ENCODE data around the gene AP1G1.
"Not testable (repeated sequence)": the region's sequence is repeated elsewhere in the genome, so short reads cannot be mapped to it uniquely, and the experiment has no call there.

Gene AP1G1

DNA sequence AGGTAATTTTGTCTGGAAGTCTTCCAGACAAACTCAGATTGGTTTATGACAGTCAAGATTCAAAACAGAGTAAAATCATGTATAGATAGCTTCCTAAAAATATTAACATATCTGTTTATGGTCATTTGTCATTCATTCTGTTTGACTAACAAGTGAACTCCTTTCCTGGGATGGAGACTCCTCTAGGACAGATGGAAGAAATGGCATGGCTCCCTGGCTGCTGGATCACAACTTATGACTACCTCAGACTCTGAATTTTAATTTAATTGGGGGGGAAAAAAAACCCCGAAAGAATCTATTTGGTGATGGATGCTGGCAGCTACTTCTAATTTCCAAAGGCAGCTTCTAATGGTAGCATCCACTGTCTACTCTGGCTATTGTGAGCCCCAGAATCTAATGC lies 118.7 kb downstream of the AP1G1 start:
- Histone ChIP-seq H3K79me2 (ENCODE audit: insufficient read depth, low read depth) (no peaks in the 10 kb centered on the region), H2AFZ (ENCODE audit: low read depth) (no peak overlapping the region), H3K4me2 (no peak overlapping the region), H3K36me3 (ENCODE audit: insufficient read depth) (no peaks in the 10 kb centered on the region), H3K4me1 (ENCODE audit: low read depth, poor library complexity, severe bottlenecking) (no peaks in the 10 kb centered on the region), H4K20me1 (ENCODE audit: insufficient read depth) (no peaks in the 10 kb centered on the region), H3K27ac (no peak overlapping the region), H3K4me3 (IDR thresholded peaks at IDR 0.05; ENCODE audit: insufficient read depth, low read depth, low read length) (no peak overlapping the region), H3K27me3 (ENCODE audit: insufficient read depth, low read depth) (no peaks in the 10 kb centered on the region), H3K9ac (no peak overlapping the region)
- TF ChIP-seq CTCF (conservative IDR thresholded peaks at IDR 0.05; ENCODE audit: low read depth, low read length), result no peak

DNA sequence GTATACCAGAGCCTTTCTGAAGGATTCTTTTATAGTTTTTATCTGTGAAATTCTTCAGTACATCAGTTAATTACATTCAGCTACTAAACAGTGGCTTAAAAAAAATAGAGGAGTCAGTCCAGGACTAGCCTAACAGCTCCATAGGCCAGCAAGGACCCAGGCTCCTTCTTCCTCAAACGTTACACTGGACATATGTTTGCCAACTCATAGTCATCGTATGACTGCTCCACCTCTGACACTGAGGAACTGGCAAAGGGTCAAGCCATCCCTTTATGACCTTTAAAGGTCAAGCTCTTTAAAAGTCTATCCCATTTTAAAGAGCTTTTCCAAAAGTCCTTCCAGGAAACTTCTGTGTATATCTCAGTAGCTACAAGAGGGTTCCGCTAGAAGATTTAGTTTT lies 120.8 kb downstream of the AP1G1 start:
- Histone ChIP-seq H3K79me2 (ENCODE audit: insufficient read depth, low read depth) (no peaks in the 10 kb centered on the region), H2AFZ (ENCODE audit: low read depth) (no peak overlapping the region), H4K20me1 (ENCODE audit: insufficient read depth) (no peaks in the 10 kb centered on the region), H3K4me2 (no peak overlapping the region), H3K27ac (no peak overlapping the region), H3K4me1 (ENCODE audit: low read depth, poor library complexity, severe bottlenecking) (no peaks in the 10 kb centered on the region), H3K27me3 (ENCODE audit: insufficient read depth, low read depth) (no peaks in the 10 kb centered on the region), H3K4me3 (IDR thresholded peaks at IDR 0.05; ENCODE audit: insufficient read depth, low read depth, low read length) (no peak overlapping the region), H3K9ac (no peak overlapping the region), H3K36me3 (ENCODE audit: insufficient read depth) (no peaks in the 10 kb centered on the region)
- no peak for TF ChIP-seq CTCF (conservative IDR thresholded peaks at IDR 0.05; ENCODE audit: low read depth, low read length)

DNA sequence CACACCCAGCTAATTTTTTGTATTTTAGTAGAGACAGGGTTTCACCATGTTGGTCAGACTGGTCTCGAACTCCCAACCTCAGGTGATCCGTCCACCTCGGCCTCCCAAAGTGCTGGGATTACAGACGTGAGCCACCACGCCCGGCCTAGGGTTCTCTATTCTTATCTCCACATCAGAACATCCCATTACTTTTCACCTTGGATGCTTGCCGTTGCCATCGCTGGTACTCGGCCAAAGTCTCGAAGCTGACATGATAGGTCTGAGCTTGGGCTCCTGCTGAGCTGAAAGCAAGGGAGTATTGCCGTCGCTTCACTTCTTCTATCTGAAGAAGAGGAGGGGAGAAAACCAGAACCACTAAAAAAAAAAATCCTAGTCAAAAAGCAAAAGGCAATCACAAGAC lies 124.4 kb downstream of the AP1G1 start:
- not testable (repeated sequence) for H3K79me2 ChIP-seq (ENCODE audit: insufficient read depth, low read depth); H3K27me3 ChIP-seq (ENCODE audit: insufficient read depth, low read depth); H3K9ac ChIP-seq; H3K4me2 ChIP-seq; H3K36me3 ChIP-seq (ENCODE audit: insufficient read depth); H3K27ac ChIP-seq; H3K4me3 ChIP-seq (IDR thresholded peaks at IDR 0.05; ENCODE audit: insufficient read depth, low read depth, low read length); H3K4me1 ChIP-seq (ENCODE audit: low read depth, poor library complexity, severe bottlenecking); H2AFZ ChIP-seq (ENCODE audit: low read depth); H4K20me1 ChIP-seq (ENCODE audit: insufficient read depth)

DNA sequence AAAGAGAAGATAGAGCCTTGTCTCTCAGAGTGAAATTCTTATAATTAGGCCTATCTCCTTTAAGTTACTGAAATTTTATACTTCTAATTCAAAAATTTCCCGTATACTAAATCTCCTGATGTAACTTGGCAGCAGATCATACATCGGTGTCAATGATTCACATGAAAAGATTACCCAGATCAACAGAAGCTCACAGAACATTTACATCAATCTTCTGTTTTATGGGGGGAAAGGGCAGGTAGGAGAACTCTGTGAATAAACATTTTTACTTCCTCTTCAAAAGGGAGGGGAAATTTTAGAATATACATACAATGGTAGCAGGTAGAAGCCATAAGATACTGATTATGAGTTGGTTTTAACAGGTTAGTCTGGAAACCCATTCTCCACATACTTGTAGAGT lies 127.3 kb downstream of the AP1G1 start:
- Histone ChIP-seq H3K27me3 (ENCODE audit: insufficient read depth, low read depth) (no peaks in the 10 kb centered on the region), H3K79me2 (ENCODE audit: insufficient read depth, low read depth) (no peaks in the 10 kb centered on the region), H4K20me1 (ENCODE audit: insufficient read depth) (no peaks in the 10 kb centered on the region), H3K27ac (no peak overlapping the region), H3K4me2 (no peak overlapping the region), H3K4me1 (ENCODE audit: low read depth, poor library complexity, severe bottlenecking) (no peaks in the 10 kb centered on the region), H2AFZ (ENCODE audit: low read depth) (no peak overlapping the region), H3K9ac (no peak overlapping the region), H3K36me3 (ENCODE audit: insufficient read depth) (no peaks in the 10 kb centered on the region), H3K4me3 (IDR thresholded peaks at IDR 0.05; ENCODE audit: insufficient read depth, low read depth, low read length) (no peak overlapping the region)
- TF ChIP-seq CTCF (conservative IDR thresholded peaks at IDR 0.05; ENCODE audit: low read depth, low read length), result no peak
